HepG2 (cell line): Measurements from ENCODE around the gene PTPRCAP. TPM values are rescaled to one million over a fixed set of nuclear protein-coding genes. Genes with fewer than 3 reads are reported as not detected.

Source experiments
- CCAR2 ChIP-seq: fragments of 200-400 bp; formaldehyde crosslinking; optimal IDR thresholded peaks from 2 replicates; pipeline ENCODE3; 2018; ENCODE audit warnings: low read depth, mild to moderate bottlenecking, low read length, moderate library complexity
- EZH2 ChIP-seq: conservative IDR thresholded peaks from 2 replicates; pipeline ENCODE4 v1.6.1; 2012; ENCODE audit warnings: mild to moderate bottlenecking, low read depth, low read length, moderate library complexity
- NCOR1 ChIP-seq: fragments of 200-600 bp; sonication (generic); IDR thresholded peaks from 2 replicates; pipeline ENCODE4 v1.7.0; 2017; ENCODE audit warnings: antibody characterized with exemption, low read length, borderline replicate concordance
- PPARG ChIP-seq: conservative IDR thresholded peaks from 2 replicates; pipeline ENCODE4 v1.6.1; 2016; ENCODE audit warnings: missing biosample characterization, missing genetic modification reagents
- SETDB1 ChIP-seq: sonication (generic); formaldehyde crosslinking; IDR thresholded peaks from 2 replicates; pipeline ENCODE4 v1.5.1; 2020; ENCODE audit warnings: missing genetic modification reagents, mild to moderate bottlenecking, borderline replicate concordance
- SSRP1 ChIP-seq: IDR thresholded peaks from 2 replicates; pipeline ENCODE4 v1.6.1; 2016; ENCODE audit warnings: control low read depth
- TRIM24 ChIP-seq: sonication (generic); formaldehyde crosslinking; IDR thresholded peaks from 2 replicates; pipeline ENCODE4 v1.8.0; 2022; ENCODE audit warnings: mild to moderate bottlenecking, missing genetic modification reagents
- YEATS4 ChIP-seq: sonication (generic); formaldehyde crosslinking; IDR thresholded peaks from 2 replicates; pipeline ENCODE4 v1.4.0; 2020; ENCODE audit warnings: missing genetic modification reagents, borderline replicate concordance
- ZMYM2 ChIP-seq: sonication (generic); formaldehyde crosslinking; IDR thresholded peaks from 2 replicates; pipeline ENCODE4 v1.8.0; 2022; ENCODE audit warnings: mild to moderate bottlenecking, missing genetic modification reagents
- ZMYM3 ChIP-seq: sonication (generic); formaldehyde crosslinking; IDR thresholded peaks from 2 replicates; pipeline ENCODE4 v1.5.1; 2020; ENCODE audit warnings: mild to moderate bottlenecking, missing genetic modification reagents
- ZNF124 ChIP-seq: sonication (generic); formaldehyde crosslinking; IDR thresholded peaks from 2 replicates; pipeline ENCODE4 v1.4.0; 2020; ENCODE audit warnings: missing genetic modification reagents
- ZNF17 ChIP-seq: sonication (generic); formaldehyde crosslinking; IDR thresholded peaks from 2 replicates; pipeline ENCODE4 v1.5.0; 2020; ENCODE audit warnings: mild to moderate bottlenecking, missing genetic modification reagents
- ZNF33A ChIP-seq: sonication (generic); formaldehyde crosslinking; IDR thresholded peaks from 2 replicates; pipeline ENCODE4 v1.5.1; 2020; ENCODE audit warnings: missing genetic modification reagents, mild to moderate bottlenecking, moderate library complexity, borderline replicate concordance
- ZNF432 ChIP-seq: sonication (generic); formaldehyde crosslinking; IDR thresholded peaks from 2 replicates; pipeline ENCODE4 v1.5.0; 2020; ENCODE audit warnings: missing genetic modification reagents, mild to moderate bottlenecking, borderline replicate concordance
- ZNF766 ChIP-seq: sonication (generic); formaldehyde crosslinking; IDR thresholded peaks from 2 replicates; pipeline ENCODE4 v1.5.0; 2020; ENCODE audit warnings: missing genetic modification reagents, borderline replicate concordance
- ZZZ3 ChIP-seq: sonication (generic); formaldehyde crosslinking; IDR thresholded peaks from 2 replicates; pipeline ENCODE4 v1.4.0; 2020; ENCODE audit warnings: missing genetic modification reagents, mild to moderate bottlenecking, borderline replicate concordance
- polyA plus RNA-seq, 8 experiments: library from polyadenylated mRNA; depleted of rRNA in 3 of 8; stranded (reverse) in 7 of 8; unstranded in 1 of 8; fragments of >200 nt; fragmentation: Illumina TruSeq in 4 of 8; extraction: Trizol in 4 of 8; gene quantifications; 2 replicates each; pipeline versions ENCODE4 v1.2.1 to v1.2.3, GENCODE V29; 2011 to 2016; ENCODE audit warnings: low read depth in 4 of 8, missing spikeins in 1 of 8, mixed read lengths in 1 of 8; ENCODE audit not compliant: insufficient read depth in 1 of 8
- total RNA-seq, 5 experiments: library from RNA; depleted of rRNA; stranded (reverse); fragments of >200 nt; fragmentation: Illumina TruSeq; extraction: Trizol; gene quantifications; 2 replicates each; pipeline ENCODE4 v1.2.3, GENCODE V29; 2016; ENCODE audit warnings: low read depth in 1 of 5
- TF ChIP-seq, protein P1 (sequence below): sonication (generic); formaldehyde crosslinking; conservative IDR thresholded peaks from 2 replicates; pipeline ENCODE4 v1.4.0; 2020; ENCODE audit warnings: missing genetic modification reagents
- TF ChIP-seq, protein P2 (sequence below): sonication (generic); formaldehyde crosslinking; IDR thresholded peaks from 2 replicates; pipeline ENCODE4 v1.4.0; 2020; ENCODE audit warnings: missing genetic modification reagents
- TF ChIP-seq, protein P3 (sequence below): sonication (generic); IDR thresholded peaks from 2 replicates; pipeline ENCODE4 v1.6.1; 2016; ENCODE audit warnings: low read depth, borderline replicate concordance
- TF ChIP-seq, protein P4 (sequence below): sonication (generic); formaldehyde crosslinking; IDR thresholded peaks from 2 replicates; pipeline ENCODE4 v1.8.1; 2023; ENCODE audit warnings: mild to moderate bottlenecking, moderate library complexity, missing genetic modification reagents
- TF ChIP-seq, protein P5 (sequence below): sonication (generic); formaldehyde crosslinking; IDR thresholded peaks from 2 replicates; pipeline ENCODE4 v1.4.0; 2020; ENCODE audit warnings: missing genetic modification reagents
- TF ChIP-seq, protein P6 (sequence below): sonication (generic); formaldehyde crosslinking; IDR thresholded peaks from 2 replicates; pipeline ENCODE4 v1.5.1; 2020; ENCODE audit warnings: missing genetic modification reagents, mild to moderate bottlenecking, borderline replicate concordance

PTPRCAP gene
- total and polyA plus RNA-seq, 2 of the 13 experiments (the other 11 are each of a cell fraction or from before 2014, with no cell fraction given) = 0.60 to 0.70 TPM

DNA sequence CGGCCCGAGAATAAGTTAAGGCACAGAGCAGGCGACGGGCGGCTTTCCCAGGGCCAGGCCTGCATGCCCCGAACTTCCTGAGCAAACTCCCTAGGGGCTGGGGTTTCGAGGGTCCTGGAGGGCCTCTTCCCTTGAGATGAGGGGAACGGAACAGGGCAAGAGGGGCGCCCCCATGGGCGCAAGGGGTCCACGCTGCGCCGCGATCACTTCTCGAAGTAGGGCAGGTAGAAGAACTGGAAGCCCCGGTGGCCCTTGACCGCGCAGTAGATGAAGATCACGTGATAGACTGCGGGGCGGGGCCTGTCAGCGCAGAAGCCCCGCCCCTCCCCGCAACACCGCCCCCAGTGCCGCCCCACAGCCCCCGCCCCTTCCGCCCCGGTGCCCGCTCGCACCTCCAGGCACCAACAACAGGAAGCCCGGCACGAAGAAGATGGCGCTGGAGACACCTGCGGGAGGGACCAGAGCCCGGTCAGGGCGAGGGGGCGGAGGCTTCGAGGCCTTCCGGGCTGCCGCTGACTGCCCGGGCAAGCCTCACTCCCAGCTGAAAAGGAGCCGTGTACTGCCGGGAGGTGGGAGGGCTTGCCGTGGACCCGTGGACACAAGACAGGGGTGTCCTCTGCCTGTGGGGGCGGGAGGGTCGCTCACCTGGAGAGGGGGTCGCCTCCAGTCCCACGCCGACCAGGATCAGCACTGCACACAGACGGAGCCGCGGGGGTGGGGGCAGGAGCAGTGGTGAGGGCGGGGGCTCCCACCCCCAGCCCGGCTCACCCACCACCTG, 27.1 kb upstream of the PTPRCAP start (continued):
- no peak for TF ChIP-seq CCAR2
- TF ChIP-seq YEATS4 (CRISPR knock-in tag) = peak; percentile 52; the same call in 1 of the 2 replicates
- TF ChIP-seq NCOR1 = no peak
- no peak for TF ChIP-seq ZNF17 (CRISPR knock-in tag)
- no peak for TF ChIP-seq PPARG (CRISPR knock-in tag)
- TF ChIP-seq TRIM24 (CRISPR knock-in tag) = no peak
- TF ChIP-seq, protein P1, sequence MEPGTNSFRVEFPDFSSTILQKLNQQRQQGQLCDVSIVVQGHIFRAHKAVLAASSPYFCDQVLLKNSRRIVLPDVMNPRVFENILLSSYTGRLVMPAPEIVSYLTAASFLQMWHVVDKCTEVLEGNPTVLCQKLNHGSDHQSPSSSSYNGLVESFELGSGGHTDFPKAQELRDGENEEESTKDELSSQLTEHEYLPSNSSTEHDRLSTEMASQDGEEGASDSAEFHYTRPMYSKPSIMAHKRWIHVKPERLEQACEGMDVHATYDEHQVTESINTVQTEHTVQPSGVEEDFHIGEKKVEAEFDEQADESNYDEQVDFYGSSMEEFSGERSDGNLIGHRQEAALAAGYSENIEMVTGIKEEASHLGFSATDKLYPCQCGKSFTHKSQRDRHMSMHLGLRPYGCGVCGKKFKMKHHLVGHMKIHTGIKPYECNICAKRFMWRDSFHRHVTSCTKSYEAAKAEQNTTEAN = no peak
- TF ChIP-seq ZNF766 (CRISPR knock-in tag) = no peak
- no peak for TF ChIP-seq ZMYM2 (CRISPR knock-in tag)
- TF ChIP-seq ZNF33A = no peak
- TF ChIP-seq ZNF432 = no peak
- TF ChIP-seq ZNF124 = no peak
- TF ChIP-seq, protein P2, sequence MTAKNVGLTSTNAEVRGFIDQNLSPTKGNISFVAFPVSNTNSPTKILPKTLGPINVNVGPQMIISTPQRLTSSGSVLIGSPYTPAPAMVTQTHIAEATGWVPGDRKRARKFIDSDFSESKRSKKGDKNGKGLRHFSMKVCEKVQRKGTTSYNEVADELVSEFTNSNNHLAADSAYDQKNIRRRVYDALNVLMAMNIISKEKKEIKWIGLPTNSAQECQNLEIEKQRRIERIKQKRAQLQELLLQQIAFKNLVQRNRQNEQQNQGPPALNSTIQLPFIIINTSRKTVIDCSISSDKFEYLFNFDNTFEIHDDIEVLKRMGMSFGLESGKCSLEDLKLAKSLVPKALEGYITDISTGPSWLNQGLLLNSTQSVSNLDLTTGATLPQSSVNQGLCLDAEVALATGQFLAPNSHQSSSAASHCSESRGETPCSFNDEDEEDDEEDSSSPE (CRISPR knock-in tag) = no peak
- TF ChIP-seq, protein P3, sequence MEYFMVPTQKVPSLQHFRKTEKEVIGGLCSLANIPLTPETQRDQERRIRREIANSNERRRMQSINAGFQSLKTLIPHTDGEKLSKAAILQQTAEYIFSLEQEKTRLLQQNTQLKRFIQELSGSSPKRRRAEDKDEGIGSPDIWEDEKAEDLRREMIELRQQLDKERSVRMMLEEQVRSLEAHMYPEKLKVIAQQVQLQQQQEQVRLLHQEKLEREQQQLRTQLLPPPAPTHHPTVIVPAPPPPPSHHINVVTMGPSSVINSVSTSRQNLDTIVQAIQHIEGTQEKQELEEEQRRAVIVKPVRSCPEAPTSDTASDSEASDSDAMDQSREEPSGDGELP = peak; percentile 12; the same call in 1 of the 2 replicates
- TF ChIP-seq SETDB1 (CRISPR knock-in tag) = no peak
- TF ChIP-seq ZZZ3 (CRISPR knock-in tag) = no peak
- TF ChIP-seq, protein P4, sequence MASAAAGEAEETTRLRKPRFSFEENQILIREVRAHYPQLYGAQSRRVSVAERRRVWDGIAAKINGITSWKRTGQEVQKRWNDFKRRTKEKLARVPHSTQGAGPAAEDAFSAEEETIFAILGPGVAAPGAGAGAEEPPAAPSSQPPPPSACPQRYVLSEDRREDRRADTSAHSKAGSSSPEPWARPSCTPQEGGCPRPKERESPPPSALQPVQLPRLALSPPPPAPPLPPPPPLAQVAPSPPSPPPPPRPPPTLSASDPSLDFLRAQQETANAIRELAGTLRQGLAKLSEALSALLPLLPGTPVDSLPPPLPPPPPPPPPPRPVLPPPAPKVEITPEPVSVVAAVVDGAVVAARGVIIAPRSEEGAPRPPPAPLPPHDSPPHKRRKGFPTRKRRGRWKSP (CRISPR knock-in tag) = peak; percentile 51
- TF ChIP-seq, protein P5, sequence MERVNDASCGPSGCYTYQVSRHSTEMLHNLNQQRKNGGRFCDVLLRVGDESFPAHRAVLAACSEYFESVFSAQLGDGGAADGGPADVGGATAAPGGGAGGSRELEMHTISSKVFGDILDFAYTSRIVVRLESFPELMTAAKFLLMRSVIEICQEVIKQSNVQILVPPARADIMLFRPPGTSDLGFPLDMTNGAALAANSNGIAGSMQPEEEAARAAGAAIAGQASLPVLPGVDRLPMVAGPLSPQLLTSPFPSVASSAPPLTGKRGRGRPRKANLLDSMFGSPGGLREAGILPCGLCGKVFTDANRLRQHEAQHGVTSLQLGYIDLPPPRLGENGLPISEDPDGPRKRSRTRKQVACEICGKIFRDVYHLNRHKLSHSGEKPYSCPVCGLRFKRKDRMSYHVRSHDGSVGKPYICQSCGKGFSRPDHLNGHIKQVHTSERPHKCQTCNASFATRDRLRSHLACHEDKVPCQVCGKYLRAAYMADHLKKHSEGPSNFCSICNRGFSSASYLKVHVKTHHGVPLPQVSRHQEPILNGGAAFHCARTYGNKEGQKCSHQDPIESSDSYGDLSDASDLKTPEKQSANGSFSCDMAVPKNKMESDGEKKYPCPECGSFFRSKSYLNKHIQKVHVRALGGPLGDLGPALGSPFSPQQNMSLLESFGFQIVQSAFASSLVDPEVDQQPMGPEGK = no peak
- TF ChIP-seq ZMYM3 (CRISPR knock-in tag) = no peak
- TF ChIP-seq EZH2 = no peak
- TF ChIP-seq, protein P6, sequence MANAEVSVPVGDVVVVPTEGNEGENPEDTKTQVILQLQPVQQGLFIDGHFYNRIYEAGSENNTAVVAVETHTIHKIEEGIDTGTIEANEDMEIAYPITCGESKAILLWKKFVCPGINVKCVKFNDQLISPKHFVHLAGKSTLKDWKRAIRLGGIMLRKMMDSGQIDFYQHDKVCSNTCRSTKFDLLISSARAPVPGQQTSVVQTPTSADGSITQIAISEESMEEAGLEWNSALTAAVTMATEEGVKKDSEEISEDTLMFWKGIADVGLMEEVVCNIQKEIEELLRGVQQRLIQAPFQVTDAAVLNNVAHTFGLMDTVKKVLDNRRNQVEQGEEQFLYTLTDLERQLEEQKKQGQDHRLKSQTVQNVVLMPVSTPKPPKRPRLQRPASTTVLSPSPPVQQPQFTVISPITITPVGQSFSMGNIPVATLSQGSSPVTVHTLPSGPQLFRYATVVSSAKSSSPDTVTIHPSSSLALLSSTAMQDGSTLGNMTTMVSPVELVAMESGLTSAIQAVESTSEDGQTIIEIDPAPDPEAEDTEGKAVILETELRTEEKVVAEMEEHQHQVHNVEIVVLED (CRISPR knock-in tag) = no peak
- no peak for TF ChIP-seq SSRP1 (CRISPR knock-in tag)
